Mammary epithelial cell (primary cell): Measurements from ENCODE around the gene STAB2.

Experiments
- EZH2 ChIP-seq: IDR thresholded peaks from 2 replicates; pipeline ENCODE4 v1.6.1; 2012; ENCODE audit warnings: low read length, inconsistent platforms, borderline replicate concordance
- TF ChIP-seq, protein P1 (sequence below), 2 donors: IDR thresholded peaks in 1 of 2; conservative IDR thresholded peaks in 1 of 2; 2 replicates each; pipeline ENCODE4 v1.5.1; 2011 to 2012; ENCODE audit warnings: inconsistent platforms in 2 of 2, low read length in 2 of 2, mild to moderate bottlenecking in 2 of 2, control low read depth in 1 of 2, low read depth in 1 of 2; ENCODE audit not compliant: insufficient read depth in 1 of 2; ENCODE audit errors: extremely low read depth in 1 of 2

DNA sequence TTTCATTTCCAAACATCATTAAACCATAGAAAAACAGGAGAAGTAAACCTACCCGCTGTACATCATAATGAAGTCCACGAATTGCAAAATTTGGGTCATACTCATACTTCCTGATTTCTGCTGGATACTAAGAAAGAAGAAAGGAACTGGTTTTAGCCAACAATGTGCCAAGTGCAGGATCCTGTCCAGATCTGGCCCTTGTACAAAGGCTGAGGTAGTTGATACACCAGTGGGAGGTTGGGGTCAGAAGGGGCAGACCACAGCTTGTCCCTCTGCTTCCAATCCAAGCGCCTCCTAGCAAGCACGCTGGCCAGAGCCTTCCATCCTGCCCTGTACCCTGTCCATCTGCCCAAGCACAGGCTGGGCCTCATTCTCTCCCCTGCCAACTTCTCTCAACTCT is 219.7 kb downstream of the STAB2 start:
- TF ChIP-seq, protein P1, sequence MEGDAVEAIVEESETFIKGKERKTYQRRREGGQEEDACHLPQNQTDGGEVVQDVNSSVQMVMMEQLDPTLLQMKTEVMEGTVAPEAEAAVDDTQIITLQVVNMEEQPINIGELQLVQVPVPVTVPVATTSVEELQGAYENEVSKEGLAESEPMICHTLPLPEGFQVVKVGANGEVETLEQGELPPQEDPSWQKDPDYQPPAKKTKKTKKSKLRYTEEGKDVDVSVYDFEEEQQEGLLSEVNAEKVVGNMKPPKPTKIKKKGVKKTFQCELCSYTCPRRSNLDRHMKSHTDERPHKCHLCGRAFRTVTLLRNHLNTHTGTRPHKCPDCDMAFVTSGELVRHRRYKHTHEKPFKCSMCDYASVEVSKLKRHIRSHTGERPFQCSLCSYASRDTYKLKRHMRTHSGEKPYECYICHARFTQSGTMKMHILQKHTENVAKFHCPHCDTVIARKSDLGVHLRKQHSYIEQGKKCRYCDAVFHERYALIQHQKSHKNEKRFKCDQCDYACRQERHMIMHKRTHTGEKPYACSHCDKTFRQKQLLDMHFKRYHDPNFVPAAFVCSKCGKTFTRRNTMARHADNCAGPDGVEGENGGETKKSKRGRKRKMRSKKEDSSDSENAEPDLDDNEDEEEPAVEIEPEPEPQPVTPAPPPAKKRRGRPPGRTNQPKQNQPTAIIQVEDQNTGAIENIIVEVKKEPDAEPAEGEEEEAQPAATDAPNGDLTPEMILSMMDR (conservative IDR thresholded peaks at IDR 0.05 in 1 of 2, IDR thresholded peaks at IDR 0.05 in 1 of 2; ENCODE audit: extremely low read depth in 1 of 2, insufficient read depth in 1 of 2, low read depth in 1 of 2, low read length in 2 of 2), result no peak
- TF ChIP-seq EZH2, result no peak
